HepG2 (cell line): ENCODE measurements around the gene XRCC5. TPM values are rescaled to one million over a fixed set of nuclear protein-coding genes. Genes with fewer than 3 reads are reported as not detected.
A peak's percentile ranks its signal among the peaks of the same experiment; 100 is the strongest.

Experiments used
- BORCS8-MEF2B ChIP-seq: sonication (generic); formaldehyde crosslinking; IDR thresholded peaks from 2 replicates; pipeline ENCODE4 v1.8.0; 2022; ENCODE audit warnings: mild to moderate bottlenecking, missing genetic modification reagents
- CENPBD1 ChIP-seq: sonication (generic); formaldehyde crosslinking; IDR thresholded peaks from 2 replicates; pipeline ENCODE4 v1.8.0; 2022; ENCODE audit warnings: missing genetic modification reagents, low read depth, mild to moderate bottlenecking, borderline replicate concordance
- CHD2 ChIP-seq: IDR thresholded peaks from 2 replicates; pipeline ENCODE4 v1.6.1; 2011; ENCODE audit warnings: low read depth, low read length, improper control_type of control experiment
- CTCF ChIP-seq: sonication (generic); formaldehyde crosslinking; IDR thresholded peaks from 2 replicates; pipeline ENCODE4 v1.5.0; 2020; ENCODE audit warnings: mild to moderate bottlenecking, missing genetic modification reagents, moderate library complexity
- HDAC2 ChIP-seq: sonication (generic); formaldehyde crosslinking; IDR thresholded peaks from 2 replicates; pipeline ENCODE4 v1.4.0; 2020; ENCODE audit warnings: missing genetic modification reagents
- HDAC6 ChIP-seq: fragments of 200-600 bp; sonication (generic); IDR thresholded peaks from 2 replicates; pipeline ENCODE4 v1.7.0; 2017; ENCODE audit warnings: mild to moderate bottlenecking, antibody characterized with exemption, low read length, low read depth
- HES4 ChIP-seq: sonication (generic); formaldehyde crosslinking; IDR thresholded peaks from 2 replicates; pipeline ENCODE4 v1.9.0; 2021; ENCODE audit warnings: mild to moderate bottlenecking, missing genetic modification reagents, borderline replicate concordance
- HOXA5 ChIP-seq: sonication (generic); formaldehyde crosslinking; IDR thresholded peaks from 2 replicates; pipeline ENCODE4 v1.4.0; 2020; ENCODE audit warnings: missing genetic modification reagents
- MEF2D ChIP-seq: sonication (generic); formaldehyde crosslinking; IDR thresholded peaks from 2 replicates; pipeline ENCODE4 v1.5.1; 2020; ENCODE audit warnings: mild to moderate bottlenecking, missing genetic modification reagents
- NFIB ChIP-seq: sonication (generic); formaldehyde crosslinking; IDR thresholded peaks from 2 replicates; pipeline ENCODE4 v1.9.0; 2021; ENCODE audit warnings: missing genetic modification reagents, mild to moderate bottlenecking, borderline replicate concordance
- NFKBIZ ChIP-seq: IDR thresholded peaks from 2 replicates; pipeline ENCODE4 v1.6.1; 2018; ENCODE audit warnings: missing genetic modification reagents, missing compliant biosample characterization
- NRL ChIP-seq: sonication (generic); formaldehyde crosslinking; IDR thresholded peaks from 2 replicates; pipeline ENCODE4 v1.5.0; 2020; ENCODE audit warnings: missing genetic modification reagents, mild to moderate bottlenecking, moderate library complexity, borderline replicate concordance
- POLR2AphosphoS5 ChIP-seq: IDR thresholded peaks from 2 replicates; pipeline ENCODE4 v1.6.1; 2012; ENCODE audit warnings: low read depth, low read length
- PRDM4 ChIP-seq: sonication (generic); formaldehyde crosslinking; IDR thresholded peaks from 2 replicates; pipeline ENCODE4 v1.9.0; 2021; ENCODE audit warnings: missing genetic modification reagents, borderline replicate concordance
- RBM39 ChIP-seq: fragments of 200-400 bp; formaldehyde crosslinking; IDR thresholded peaks from one replicate; pipeline ENCODE4 v1.6.1; 2018; ENCODE audit warnings: antibody characterized with exemption, mild to moderate bottlenecking, low read depth, low read length; ENCODE audit not compliant: poor library complexity, severe bottlenecking
- REL ChIP-seq: sonication (generic); formaldehyde crosslinking; conservative IDR thresholded peaks from 2 replicates; pipeline ENCODE4 v1.8.0; 2022; ENCODE audit warnings: mild to moderate bottlenecking, missing genetic modification reagents, moderate library complexity
- SNAPC4 ChIP-seq: sonication (generic); formaldehyde crosslinking; IDR thresholded peaks from 2 replicates; pipeline ENCODE4 v1.4.0; 2020; ENCODE audit warnings: mild to moderate bottlenecking, missing genetic modification reagents
- SPEN ChIP-seq: sonication (generic); formaldehyde crosslinking; IDR thresholded peaks from 2 replicates; pipeline ENCODE4 v1.5.1; 2020; ENCODE audit warnings: low read depth, mild to moderate bottlenecking, missing genetic modification reagents
- ZNF282 ChIP-seq: fragments of 450-650 bp; IDR thresholded peaks from 2 replicates; pipeline ENCODE4 v1.6.1; 2018; ENCODE audit not compliant: partially characterized antibody
- ZNF577 ChIP-seq: sonication (generic); formaldehyde crosslinking; IDR thresholded peaks from 2 replicates; pipeline ENCODE4 v1.4.0; 2020; ENCODE audit warnings: mild to moderate bottlenecking, low read depth, missing genetic modification reagents, borderline replicate concordance
- ZNF772 ChIP-seq: sonication (generic); formaldehyde crosslinking; IDR thresholded peaks from 2 replicates; pipeline ENCODE4 v1.5.0; 2020; ENCODE audit warnings: mild to moderate bottlenecking, missing genetic modification reagents
- polyA plus RNA-seq, 8 experiments: library from polyadenylated mRNA; depleted of rRNA in 3 of 8; stranded (reverse) in 7 of 8; unstranded in 1 of 8; fragments of >200 nt; fragmentation: Illumina TruSeq in 4 of 8; extraction: Trizol in 4 of 8; gene quantifications; 2 replicates each; pipeline versions ENCODE4 v1.2.1 to v1.2.3, GENCODE V29; 2011 to 2016; ENCODE audit warnings: low read depth in 4 of 8, missing spikeins in 1 of 8, mixed read lengths in 1 of 8; ENCODE audit not compliant: insufficient read depth in 1 of 8
- total RNA-seq, 5 experiments: library from RNA; depleted of rRNA; stranded (reverse); fragments of >200 nt; fragmentation: Illumina TruSeq; extraction: Trizol; gene quantifications; 2 replicates each; pipeline ENCODE4 v1.2.3, GENCODE V29; 2016; ENCODE audit warnings: low read depth in 1 of 5

The XRCC5 gene
- total and polyA plus RNA-seq, 2 of the 13 experiments (the other 11 are each of a cell fraction or from before 2014, with no cell fraction given): 264 to 454 TPM

GRCh38 chr2:216109962-216110614 lies 940 bp downstream of the XRCC5 start (continued):
- TF ChIP-seq CTCF (peak; percentile 48), SPEN (CRISPR knock-in tag) (no peak), RBM39 (no peak), NFKBIZ (CRISPR knock-in tag) (no peak), ZNF282 (no peak), NFIB (CRISPR knock-in tag) (no peak), CENPBD1 (no peak), PRDM4 (CRISPR knock-in tag) (no peak), MEF2D (CRISPR knock-in tag) (no peak), ZNF772 (CRISPR knock-in tag) (no peak), POLR2AphosphoS5 (0 out of 2 replicates have a peak, but pooled peaks have one; percentile 28), HOXA5 (CRISPR knock-in tag) (peak; percentile 60; the same call in 1 of the 2 replicates), HES4 (CRISPR knock-in tag) (no peak), HDAC2 (CRISPR knock-in tag) (no peak), SNAPC4 (CRISPR knock-in tag) (no peak), ZNF577 (CRISPR knock-in tag) (no peak), NRL (no peak), REL (CRISPR knock-in tag) (no peak), CHD2 (no peak), HDAC6 (no peak), BORCS8-MEF2B (CRISPR knock-in tag) (no peak)
